Activated T-cell treated with anti-CD3 and anti-CD28 coated beads, Interleukin-2, amount 50 U/mL, for 4 hours (primary cell): ENCODE measurements around the gene SORCS2. TPM values are rescaled to one million over a fixed set of nuclear protein-coding genes. Genes with fewer than 3 reads are reported as not detected.

Experiments
- ATAC-seq, 2 donors: fragments of 200-7000 bp; cut with Tn5 transposase; one replicate each; pipeline ENCODE4 v1.10.0; 2021
- DNase-seq: peaks from one replicate; pipeline ENCODE4 v3.0.0-alpha.2; 2020
- H3K27me3 Mint-ChIP-seq: one replicate; pipeline ENCODE4 v1.8.0; 2021; ENCODE audit warnings: low read depth, mixed read lengths
- H3K36me3 Mint-ChIP-seq: one replicate; pipeline ENCODE4 v1.8.0; 2022; ENCODE audit warnings: mixed read lengths; ENCODE audit not compliant: insufficient read depth
- H3K4me1 Mint-ChIP-seq: one replicate; pipeline ENCODE4 v1.8.0; 2021; ENCODE audit warnings: low read depth, mixed read lengths
- H3K4me3 Mint-ChIP-seq: one replicate; pipeline ENCODE4 v1.8.0; 2021; ENCODE audit warnings: mild to moderate bottlenecking, moderate library complexity, mixed read lengths
- H3K9me3 Mint-ChIP-seq: one replicate; pipeline ENCODE4 v1.8.0; 2021; ENCODE audit warnings: mixed read lengths
- total RNA-seq, 3 donors: library from RNA; stranded (reverse); gene quantifications; one replicate each; pipeline ENCODE4 v1.2.1, GENCODE V29; 2021

The SORCS2 gene
- total RNA-seq, 3 donors from 2014 or later = 0.18 to 0.43 TPM; not detected in 1

DNA sequence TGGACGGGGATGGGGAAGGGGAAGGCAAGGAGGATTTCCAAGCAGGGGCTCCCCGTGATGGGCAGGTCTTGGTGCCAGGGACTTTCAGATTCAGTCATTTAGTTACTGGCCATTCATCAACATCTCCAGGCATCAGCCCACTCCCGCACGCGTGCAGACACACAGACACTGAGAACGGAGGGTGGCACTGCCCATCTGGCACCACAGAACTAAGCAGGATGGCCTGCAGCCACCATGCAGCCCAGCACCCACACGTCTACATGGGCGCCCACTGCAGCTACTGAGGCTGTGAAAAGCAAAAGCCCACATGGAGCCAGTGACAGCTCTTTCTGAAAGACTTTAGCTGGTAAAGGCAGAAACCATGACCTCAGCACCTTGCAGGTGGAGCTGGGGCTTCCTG lies 418.5 kb downstream of the SORCS2 start:
- Mint-ChIP-seq H3K4me3 (no peak overlapping the region), H3K9me3 (no peaks in the 10 kb centered on the region), H3K27me3 (peaks cover 4% of the 10 kb centered on the region), H3K36me3 (no peaks in the 10 kb centered on the region), H3K4me1 (no peaks in the 10 kb centered on the region)
- DNase-seq (no peak), ATAC-seq (no peak)

DNA sequence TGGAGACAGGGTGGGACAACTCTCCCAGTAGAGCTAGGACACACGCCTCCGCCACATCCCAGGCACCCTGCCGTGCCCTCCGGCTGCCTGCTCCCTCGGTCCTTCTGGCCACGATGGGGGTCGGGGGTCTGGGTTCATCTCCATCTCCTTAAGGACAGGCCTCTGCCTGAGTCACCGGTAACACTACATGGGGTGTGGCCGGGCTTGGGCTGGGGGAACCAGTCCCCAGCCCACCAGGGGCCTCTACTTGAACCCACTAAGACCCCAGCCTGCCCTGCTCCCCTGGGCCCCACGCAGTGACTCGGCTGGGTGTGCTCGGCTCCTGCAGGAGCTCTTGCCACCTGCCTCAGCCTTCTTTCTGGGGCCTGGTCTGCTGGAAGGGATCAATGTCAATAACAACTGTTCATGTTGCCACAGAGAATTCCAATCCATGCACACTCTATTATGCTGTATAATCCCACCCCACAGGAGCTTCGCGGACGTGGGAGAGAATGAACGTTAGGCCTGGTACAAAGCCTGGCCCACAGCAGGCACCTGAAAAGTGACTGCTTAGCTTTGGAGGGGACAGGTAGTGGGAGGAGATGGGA lies 420.1 kb downstream of the SORCS2 start:
- Mint-ChIP-seq H3K36me3 (no peaks in the 10 kb centered on the region), H3K4me1 (no peaks in the 10 kb centered on the region), H3K9me3 (no peaks in the 10 kb centered on the region), H3K4me3 (no peak overlapping the region), H3K27me3 (peaks cover 4% of the 10 kb centered on the region)
- DNase-seq = no peak
- no peak for ATAC-seq

DNA sequence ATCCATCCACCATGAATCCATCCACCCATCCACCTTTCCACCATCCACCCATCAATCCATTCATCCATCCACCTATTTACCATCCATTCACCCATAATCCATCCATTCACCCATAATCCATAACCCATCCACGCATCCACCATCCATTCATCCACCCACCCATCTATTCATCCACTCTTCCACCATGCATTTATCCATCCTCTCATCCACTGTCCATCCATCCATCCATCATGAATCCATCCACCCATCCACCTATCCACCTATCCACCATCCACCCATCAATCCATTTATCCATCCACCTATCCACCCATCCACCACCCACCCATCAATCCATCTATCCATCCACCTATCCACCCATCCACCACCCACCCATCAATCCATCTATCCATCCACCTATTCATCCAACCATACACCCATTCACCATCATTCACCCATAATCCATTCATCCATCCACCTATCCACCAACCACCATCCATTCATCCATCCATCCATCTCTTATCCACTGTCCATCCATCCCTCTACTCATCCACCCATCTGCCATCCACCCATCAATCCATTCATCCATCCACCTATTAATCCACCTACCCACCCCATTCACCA lies 422.1 kb downstream of the SORCS2 start:
- ATAC-seq = no peak
- H3K36me3 Mint-ChIP-seq = no peaks in the 10 kb centered on the region
- H3K9me3 Mint-ChIP-seq = no peaks in the 10 kb centered on the region
- H3K4me3 Mint-ChIP-seq = no peak overlapping the region
- peaks cover 1% of the 10 kb centered on the region for H3K27me3 Mint-ChIP-seq
- no peaks in the 10 kb centered on the region for H3K4me1 Mint-ChIP-seq
- DNase-seq = no peak

DNA sequence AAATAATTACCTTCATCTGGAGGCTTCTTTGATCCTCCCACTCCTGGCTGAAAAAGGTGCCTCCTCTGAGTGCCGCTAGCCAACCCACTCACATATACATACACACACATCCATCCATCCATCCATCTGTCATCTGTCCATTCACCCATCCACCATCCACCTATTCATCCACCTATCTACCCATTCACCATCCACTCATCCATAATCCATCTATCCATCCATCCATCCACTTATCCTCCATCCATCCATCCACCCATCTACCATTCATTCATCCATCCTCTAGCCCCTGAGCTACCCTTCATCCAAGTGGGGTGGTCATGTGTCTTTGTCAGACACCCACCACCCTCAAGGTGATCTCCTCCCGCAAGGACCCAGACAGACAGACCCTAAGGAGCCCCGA lies 423.9 kb downstream of the SORCS2 start:
- Mint-ChIP-seq H3K4me3 (no peak overlapping the region), H3K36me3 (no peaks in the 10 kb centered on the region), H3K4me1 (no peaks in the 10 kb centered on the region), H3K27me3 (peaks cover 3% of the 10 kb centered on the region), H3K9me3 (no peaks in the 10 kb centered on the region)
- no peak for DNase-seq
- ATAC-seq = no peak

DNA sequence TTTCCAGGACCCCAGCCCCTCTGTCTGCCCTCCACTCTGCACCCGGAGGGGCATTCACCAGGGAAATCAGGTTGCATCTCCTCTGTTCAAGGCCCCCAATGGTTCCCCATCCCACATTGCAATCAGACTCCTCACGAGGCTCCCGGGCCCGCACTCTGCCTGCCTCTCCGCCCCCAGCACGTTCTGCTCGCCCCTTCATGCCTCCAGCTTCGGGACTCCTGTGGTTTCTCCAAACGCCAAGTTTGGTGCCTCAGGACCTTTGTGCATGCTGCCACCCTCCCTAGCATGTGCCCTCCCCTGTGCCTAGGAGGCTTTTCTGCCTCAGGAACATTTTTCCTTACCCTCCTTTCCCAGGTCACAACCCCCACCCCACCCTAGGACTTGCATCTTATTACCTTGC lies 426.0 kb downstream of the SORCS2 start:
- H3K36me3 Mint-ChIP-seq = no peaks in the 10 kb centered on the region
- no peaks in the 10 kb centered on the region for H3K9me3 Mint-ChIP-seq
- no peaks in the 10 kb centered on the region for H3K4me1 Mint-ChIP-seq
- H3K4me3 Mint-ChIP-seq = no peak overlapping the region
- peaks cover 9% of the 10 kb centered on the region for H3K27me3 Mint-ChIP-seq
- ATAC-seq = no peak
- no peak for DNase-seq

DNA sequence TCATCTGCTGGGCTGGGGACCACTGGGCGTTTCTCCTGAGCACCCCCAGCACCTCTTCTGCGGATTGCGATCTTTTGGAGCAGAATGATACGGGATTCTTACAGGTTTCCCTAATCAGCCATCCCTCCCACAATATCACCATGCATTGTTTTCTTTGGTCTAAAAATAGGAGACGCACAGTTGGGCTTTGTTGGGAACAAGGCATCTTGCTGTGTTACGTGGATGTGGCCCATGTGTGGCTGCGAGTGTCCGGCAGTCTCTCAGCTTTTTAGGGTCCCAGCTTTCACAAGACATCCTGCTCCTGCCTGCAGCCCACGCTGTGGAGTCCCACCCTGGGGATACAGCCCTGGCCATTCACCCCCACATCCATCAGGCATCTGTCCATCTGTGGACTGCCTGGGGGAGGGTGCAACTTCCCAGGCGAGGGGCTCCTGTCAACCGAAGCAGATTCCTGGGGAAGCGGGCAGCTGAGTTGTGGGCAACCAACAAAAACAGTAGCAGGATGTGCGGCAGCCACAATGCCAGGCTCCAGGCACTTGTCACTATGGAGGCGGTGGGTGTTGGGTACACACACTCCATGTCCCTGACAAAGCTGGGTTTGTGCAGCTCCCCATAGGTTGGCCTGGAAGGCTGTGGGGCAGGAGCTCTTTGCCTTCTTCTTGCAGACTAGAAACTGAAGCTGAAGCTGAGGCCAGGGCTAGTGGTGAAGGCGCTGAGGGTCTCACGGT lies 427.9 kb downstream of the SORCS2 start:
- Mint-ChIP-seq H3K36me3 (no peaks in the 10 kb centered on the region), H3K27me3 (peaks cover 14% of the 10 kb centered on the region), H3K4me3 (no peak overlapping the region), H3K4me1 (no peaks in the 10 kb centered on the region), H3K9me3 (no peaks in the 10 kb centered on the region)
- no peak for DNase-seq
- no peak for ATAC-seq

DNA sequence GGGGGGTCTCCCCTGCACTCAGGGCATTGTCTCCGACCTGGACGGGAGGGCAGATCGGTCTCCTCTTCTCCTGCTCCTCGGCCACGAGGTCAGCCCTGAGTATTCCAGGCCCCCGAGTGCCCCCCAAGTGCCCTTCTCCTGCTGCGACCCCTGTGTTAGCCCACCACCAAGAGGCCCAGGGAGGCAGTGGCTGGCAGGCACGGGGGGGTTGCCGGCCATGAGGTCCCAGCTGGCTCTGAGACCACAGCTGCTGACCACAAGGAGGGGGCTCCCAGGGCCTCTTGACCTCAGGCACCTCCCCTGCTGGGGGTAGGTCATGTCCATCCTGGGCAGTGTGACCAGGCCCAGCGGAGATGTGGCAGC lies 428.5 kb downstream of the SORCS2 start:
- peaks cover 14% of the 10 kb centered on the region for H3K27me3 Mint-ChIP-seq
- ATAC-seq (no peak), DNase-seq (no peak)
- no peaks in the 10 kb centered on the region for H3K36me3 Mint-ChIP-seq
- H3K4me3 Mint-ChIP-seq = no peak overlapping the region
- no peaks in the 10 kb centered on the region for H3K9me3 Mint-ChIP-seq
- no peaks in the 10 kb centered on the region for H3K4me1 Mint-ChIP-seq

DNA sequence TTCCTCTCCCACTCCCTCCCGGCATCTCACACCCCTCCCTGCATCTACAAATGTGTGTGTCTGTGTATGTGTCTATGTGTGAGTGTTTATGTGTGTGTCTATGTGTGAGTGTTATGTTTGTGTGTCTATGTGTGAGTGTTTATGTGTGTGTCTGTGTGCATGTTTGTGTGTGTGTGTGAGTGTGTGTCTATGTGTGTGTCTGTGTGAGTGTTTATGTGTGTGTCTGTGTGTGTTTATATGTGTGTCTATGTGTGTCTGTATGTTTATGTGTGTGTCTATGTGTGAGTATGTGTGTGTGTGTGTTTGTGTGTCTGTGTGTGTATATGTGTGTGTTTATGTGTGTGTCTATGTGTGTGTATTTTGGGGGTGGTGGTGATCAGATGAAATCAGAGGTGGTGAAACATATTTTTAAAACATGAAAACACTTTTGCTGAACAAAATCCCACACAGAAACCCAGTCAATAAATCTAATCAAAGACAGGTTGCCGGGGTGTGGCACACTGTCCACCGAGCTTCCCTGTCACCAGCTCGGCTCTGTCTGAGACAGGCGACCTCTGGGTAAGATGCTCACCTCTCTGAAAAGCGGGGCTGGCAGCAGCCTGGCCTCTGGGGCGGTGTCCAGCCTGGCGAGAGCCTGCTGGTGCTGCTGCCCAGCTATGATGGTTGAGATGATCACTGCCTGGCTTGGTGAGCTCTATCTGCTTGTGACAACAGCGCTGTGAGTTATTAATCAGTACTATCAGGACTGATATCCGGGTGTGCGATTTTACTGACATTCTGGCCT lies 429.1 kb downstream of the SORCS2 start:
- no peak for DNase-seq
- H3K4me1 Mint-ChIP-seq = no peaks in the 10 kb centered on the region
- no peak overlapping the region for H3K4me3 Mint-ChIP-seq
- H3K27me3 Mint-ChIP-seq = peaks cover 14% of the 10 kb centered on the region
- no peaks in the 10 kb centered on the region for H3K9me3 Mint-ChIP-seq
- no peaks in the 10 kb centered on the region for H3K36me3 Mint-ChIP-seq
- ATAC-seq = no peak

DNA sequence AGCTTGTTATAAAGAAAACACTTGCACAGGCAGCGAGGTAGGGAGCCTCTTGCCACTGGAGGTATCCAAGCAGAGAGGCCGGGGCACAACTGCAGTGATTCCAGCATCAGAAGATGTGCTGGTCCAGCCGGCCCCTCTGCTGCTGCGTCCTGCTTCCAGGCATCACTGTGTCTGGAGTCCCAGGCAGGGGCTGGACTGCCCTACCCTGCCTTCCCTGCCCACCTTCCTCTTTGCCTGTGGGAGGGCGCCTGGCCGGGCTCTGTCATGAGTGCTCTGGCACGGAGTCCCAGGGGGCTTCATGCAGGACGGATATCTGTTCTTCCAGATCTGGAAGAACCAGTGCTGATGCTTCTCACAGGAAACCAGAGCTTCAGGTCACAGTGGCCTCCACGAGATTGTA lies 430.0 kb downstream of the SORCS2 start:
- Mint-ChIP-seq H3K27me3 (peaks cover 14% of the 10 kb centered on the region), H3K4me1 (no peaks in the 10 kb centered on the region), H3K36me3 (no peaks in the 10 kb centered on the region), H3K9me3 (no peaks in the 10 kb centered on the region), H3K4me3 (no peak overlapping the region)
- DNase-seq (no peak), ATAC-seq (no peak)

DNA sequence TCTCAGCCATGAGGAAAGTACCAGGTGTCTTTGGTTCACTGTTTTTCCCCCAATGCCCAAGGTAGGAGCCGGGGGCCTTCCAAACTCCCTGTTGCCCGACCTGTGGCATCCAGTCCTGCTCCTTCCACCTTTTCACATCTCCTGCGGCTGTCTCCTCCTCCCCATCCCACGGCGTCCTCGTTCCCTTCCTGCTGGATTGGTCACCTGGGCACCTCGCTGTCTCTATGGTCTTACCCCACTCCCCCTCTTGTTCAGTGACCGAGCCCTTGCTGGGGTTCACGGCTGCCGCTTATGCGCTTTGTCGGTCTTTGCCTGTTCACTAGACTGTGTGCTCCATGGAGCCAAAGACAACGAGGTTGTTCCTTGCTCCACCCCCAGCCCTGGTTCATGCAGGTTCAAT lies 431.1 kb downstream of the SORCS2 start:
- no peaks in the 10 kb centered on the region for H3K36me3 Mint-ChIP-seq
- no peaks in the 10 kb centered on the region for H3K4me1 Mint-ChIP-seq
- H3K4me3 Mint-ChIP-seq = no peak overlapping the region
- DNase-seq (no peak), ATAC-seq (no peak)
- H3K9me3 Mint-ChIP-seq = no peaks in the 10 kb centered on the region
- peaks cover 14% of the 10 kb centered on the region for H3K27me3 Mint-ChIP-seq

DNA sequence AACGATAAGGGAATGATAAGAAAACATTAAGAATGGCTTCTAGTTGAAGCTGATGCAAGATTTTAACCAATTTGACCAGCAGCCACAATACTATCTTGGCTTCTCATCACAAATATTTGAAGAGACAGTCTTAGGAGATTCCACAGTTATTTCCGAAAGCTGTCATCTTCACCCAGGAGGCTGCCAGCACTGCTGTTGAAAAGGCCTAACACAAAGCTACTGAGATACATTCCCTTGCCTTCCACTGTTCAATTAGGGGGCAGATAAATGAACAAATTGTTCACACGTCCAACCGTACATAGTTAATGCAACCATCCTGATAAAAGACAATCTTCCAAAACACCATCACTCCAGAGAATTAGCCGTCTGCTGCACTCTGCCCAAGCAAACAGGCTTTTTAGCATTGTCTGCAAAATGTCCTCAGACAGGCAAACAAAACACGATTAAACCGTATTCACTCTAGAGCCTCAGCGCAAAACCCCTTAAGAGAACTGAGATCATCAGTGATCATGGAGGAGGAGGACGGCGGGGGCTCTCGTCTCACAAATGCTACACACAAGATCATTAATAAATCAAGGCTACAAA lies 432.1 kb downstream of the SORCS2 start:
- Mint-ChIP-seq H3K4me1 (no peaks in the 10 kb centered on the region), H3K27me3 (peaks cover 14% of the 10 kb centered on the region), H3K9me3 (no peaks in the 10 kb centered on the region), H3K4me3 (no peak overlapping the region), H3K36me3 (no peaks in the 10 kb centered on the region)
- no peak for DNase-seq
- ATAC-seq = no peak

DNA sequence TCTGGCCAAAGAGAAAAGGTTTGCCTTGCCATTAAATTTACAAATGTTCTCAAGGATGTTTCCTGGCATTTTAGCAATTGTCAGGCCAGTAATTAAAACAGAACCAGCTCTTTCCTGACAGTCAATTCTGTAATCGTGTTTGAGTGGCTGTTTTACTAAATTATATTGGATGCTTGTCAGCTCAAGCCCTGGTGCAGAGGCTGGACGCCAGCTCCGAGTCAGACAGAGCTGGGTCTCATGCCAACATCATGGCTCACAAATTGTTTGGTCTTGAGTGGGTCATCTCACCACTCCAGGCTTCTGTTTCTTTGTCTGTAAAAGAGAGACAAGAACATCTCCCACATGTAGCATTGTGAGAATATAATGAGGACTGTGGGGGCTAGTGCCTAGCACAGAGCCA lies 432.7 kb downstream of the SORCS2 start:
- Mint-ChIP-seq H3K36me3 (no peaks in the 10 kb centered on the region), H3K27me3 (peaks cover 16% of the 10 kb centered on the region), H3K9me3 (no peaks in the 10 kb centered on the region), H3K4me1 (no peaks in the 10 kb centered on the region), H3K4me3 (no peak overlapping the region)
- DNase-seq = no peak
- no peak for ATAC-seq

DNA sequence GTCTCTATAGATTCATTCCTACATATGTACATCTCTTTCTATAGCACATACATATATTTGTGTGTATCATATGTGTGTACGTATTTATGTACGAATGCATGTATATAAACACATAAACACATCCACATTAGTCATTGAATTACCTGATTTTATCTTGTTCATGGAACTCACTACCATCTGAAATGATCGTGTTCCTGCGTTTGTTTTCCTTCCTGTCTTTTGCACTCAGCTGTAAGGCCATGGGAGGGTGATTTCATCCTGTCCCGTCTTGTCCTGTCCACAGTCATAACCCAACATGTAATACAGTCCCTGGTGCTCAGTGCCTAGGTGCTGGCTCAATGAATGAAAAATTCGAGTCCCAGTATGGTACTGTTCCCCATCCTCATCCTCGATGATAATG lies 434.2 kb downstream of the SORCS2 start:
- Mint-ChIP-seq H3K4me3 (no peak overlapping the region), H3K9me3 (no peaks in the 10 kb centered on the region), H3K36me3 (no peaks in the 10 kb centered on the region), H3K27me3 (peaks cover 19% of the 10 kb centered on the region), H3K4me1 (no peaks in the 10 kb centered on the region)
- ATAC-seq (no peak), DNase-seq (no peak)
